GM19438 (cell line): ENCODE measurements around the gene SRSF2.
"Not testable (repeated sequence)": the region's sequence is repeated elsewhere in the genome, so short reads cannot be mapped to it uniquely, and the experiment has no call there.

Experiments
- ATAC-seq: cut with Tn5 transposase; IDR thresholded peaks from one replicate; pipeline ENCODE4 v1.9.1; 2021; ENCODE audit warnings: low read depth; ENCODE audit not compliant: unreplicated experiment

Gene SRSF2

GRCh38 chr17:76737082-76737675 is at the start of gene SRSF2:
SRSF2 (minus strand) TSS chr17:76737331; CDS start chr17:76737160, 171 bp downstream.
- ATAC-seq, result peak; percentile 65

- no peak for ATAC-seq
Measured at GRCh38 chr17:76784926-76785325, 47.8 kb upstream of the SRSF2 start.

GRCh38 chr17:76783146-76783545 is 46.0 kb upstream of the SRSF2 start:
- ATAC-seq, result no peak

GRCh38 chr17:76781056-76781982 is 44.2 kb upstream of the SRSF2 start:
- no peak for ATAC-seq

GRCh38 chr17:76775021-76775600 is 38.0 kb upstream of the SRSF2 start:
- ATAC-seq, result no peak

- no peak for ATAC-seq
Measured at GRCh38 chr17:76772842-76773525, 35.9 kb upstream of the SRSF2 start.

- ATAC-seq, result no peak
Measured at GRCh38 chr17:76758570-76758969, 21.4 kb upstream of the SRSF2 start.

GRCh38 chr17:76757256-76757655 is 20.1 kb upstream of the SRSF2 start:
- ATAC-seq, result no peak

- ATAC-seq, result no peak
Measured at GRCh38 chr17:76755285-76755684, 18.2 kb upstream of the SRSF2 start.

- ATAC-seq, result no peak
Measured at GRCh38 chr17:76753061-76753961, 16.2 kb upstream of the SRSF2 start.

GRCh38 chr17:76752006-76752405 is 14.9 kb upstream of the SRSF2 start:
- ATAC-seq, result no peak

- no peak for ATAC-seq
Measured at GRCh38 chr17:76751416-76751993, 14.4 kb upstream of the SRSF2 start.

- ATAC-seq, result no peak
Measured at GRCh38 chr17:76748657-76749056, 11.5 kb upstream of the SRSF2 start.

GRCh38 chr17:76747716-76748363 is 10.7 kb upstream of the SRSF2 start:
- no peak for ATAC-seq

- ATAC-seq, result not testable (repeated sequence)
Measured at GRCh38 chr17:76745785-76746184, 8.7 kb upstream of the SRSF2 start.

- ATAC-seq, result no peak
Measured at GRCh38 chr17:76744747-76745146, 7.6 kb upstream of the SRSF2 start.

GRCh38 chr17:76742958-76743357 is 5.8 kb upstream of the SRSF2 start:
- ATAC-seq, result no peak

- no peak for ATAC-seq
Measured at GRCh38 chr17:76740329-76741118, 3.4 kb upstream of the SRSF2 start.
